ENCODE results near the gene ACSM6. TPM values are rescaled to one million over a fixed set of nuclear protein-coding genes. Genes with fewer than 3 reads are reported as not detected.

ACSM6 gene
- total RNA-seq, 2 experiments from 2014 or later = not detected

GRCh38 chr10:95178797-95179196, 15.2 kb upstream of the ACSM6 start:
- intact Hi-C loops (cut with micrococcal nuclease; ENCODE audit: unreplicated experiment) = loop anchor here (5.0 kb wide), 1 partner anchor 36 kb away; no protein-coding TSS in a partner anchor
- peaks cover 4% of the 10 kb centered on the region for H3K4me1 ChIP-seq (ENCODE audit: insufficient read depth, low read length, poor library complexity, severe bottlenecking)
- no peak for TF ChIP-seq EZH2phosphoT487 (IDR thresholded peaks at IDR 0.05; ENCODE audit: borderline replicate concordance, low read depth, low read length)
- TF ChIP-seq CTCF (conservative IDR thresholded peaks at IDR 0.05; ENCODE audit: low read length) = no peak
- no peaks in the 10 kb centered on the region for H4K20me1 ChIP-seq (ENCODE audit: insufficient read depth, low read length)
- CTCF ChIA-PET (ENCODE audit: unreplicated experiment) = no interaction called here
- H3K9me3 ChIP-seq (ENCODE audit: low read length) = no peaks in the 10 kb centered on the region
- no peaks in the 10 kb centered on the region for H3K9me2 ChIP-seq (ENCODE audit: insufficient read depth, low read length)
- no peak overlapping the region for H2AFZ ChIP-seq (ENCODE audit: low read length)
- no peaks in the 10 kb centered on the region for H3K79me2 ChIP-seq (ENCODE audit: insufficient read depth, low read depth, low read length)
- BruUV-seq (replicated peaks) = no TSS peak
- no peak overlapping the region for H3K4me2 ChIP-seq (ENCODE audit: low read length)
- H3K36me3 ChIP-seq (ENCODE audit: insufficient read depth, low read length) = no peaks in the 10 kb centered on the region
- H3K4me3 ChIP-seq (ENCODE audit: low read depth, low read length, poor library complexity, severe bottlenecking) = no peak overlapping the region
- no peak overlapping the region for H3K27ac ChIP-seq (ENCODE audit: low read depth, low read length, poor library complexity, severe bottlenecking)
- no peak for DNase-seq (ENCODE audit: low spot score)
- POLR2A ChIA-PET = no interaction called here

GRCh38 chr10:95181726-95182125, 12.3 kb upstream of the ACSM6 start:
- peaks cover 4% of the 10 kb centered on the region for H3K4me1 ChIP-seq (ENCODE audit: insufficient read depth, low read length, poor library complexity, severe bottlenecking)
- POLR2A ChIA-PET = interaction anchor here (0.8 kb wide), 1 partner anchor 53 kb away, joined by 3 read pairs; no protein-coding TSS in a partner anchor
- H3K79me2 ChIP-seq (ENCODE audit: insufficient read depth, low read depth, low read length) = no peaks in the 10 kb centered on the region
- CTCF ChIA-PET (ENCODE audit: unreplicated experiment) = interaction anchor here (0.6 kb wide), 1 partner anchor 931 kb away, joined by 3 read pairs; no protein-coding TSS in a partner anchor
- H3K27ac ChIP-seq (ENCODE audit: low read depth, low read length, poor library complexity, severe bottlenecking) = no peak overlapping the region
- no peaks in the 10 kb centered on the region for H3K9me3 ChIP-seq (ENCODE audit: low read length)
- DNase-seq (ENCODE audit: low spot score) = no peak
- no peak overlapping the region for H3K4me3 ChIP-seq (ENCODE audit: low read depth, low read length, poor library complexity, severe bottlenecking)
- H3K4me2 ChIP-seq (ENCODE audit: low read length) = no peak overlapping the region
- H4K20me1 ChIP-seq (ENCODE audit: insufficient read depth, low read length) = no peaks in the 10 kb centered on the region
- no peaks in the 10 kb centered on the region for H3K9me2 ChIP-seq (ENCODE audit: insufficient read depth, low read length)
- no peaks in the 10 kb centered on the region for H3K36me3 ChIP-seq (ENCODE audit: insufficient read depth, low read length)
- intact Hi-C loops (cut with micrococcal nuclease; ENCODE audit: unreplicated experiment) = loop anchor here (2.0 to 5.0 kb wide), 3 partner anchors 49 to 379 kb away; partner anchors contain the start of gene SORBS1
- no peak for TF ChIP-seq EZH2phosphoT487 (IDR thresholded peaks at IDR 0.05; ENCODE audit: borderline replicate concordance, low read depth, low read length)
- no peak for TF ChIP-seq CTCF (conservative IDR thresholded peaks at IDR 0.05; ENCODE audit: low read length)
- H2AFZ ChIP-seq (ENCODE audit: low read length) = no peak overlapping the region
- BruUV-seq (replicated peaks) = no TSS peak

Measured in OCI-LY7 (cell line).